Immature natural killer cell (primary cell): ENCODE data around the gene ERBB3. TPM values are rescaled to one million over a fixed set of nuclear protein-coding genes. Genes with fewer than 3 reads are reported as not detected.

ENCODE experiments used
- DNase-seq, 3 donors: peaks; one replicate each; pipeline ENCODE4 v3.0.0; 2022; ENCODE audit warnings: mixed read lengths in 1 of 3
- H3K27ac Mint-ChIP-seq, 6 donors: one replicate each; pipeline ENCODE4 v1.8.0; 2020; ENCODE audit warnings: mixed read lengths in 6 of 6, mild to moderate bottlenecking in 5 of 6, inconsistent platforms in 4 of 6, moderate library complexity in 3 of 6
- H3K27me3 Mint-ChIP-seq, 3 donors: one replicate each; pipeline ENCODE4 v1.8.0; 2020 to 2021; ENCODE audit warnings: low read depth in 3 of 3, mild to moderate bottlenecking in 3 of 3, mixed read lengths in 3 of 3, moderate library complexity in 3 of 3, inconsistent platforms in 1 of 3
- H3K36me3 Mint-ChIP-seq, 3 donors: one replicate each; pipeline ENCODE4 v1.8.0; 2020; ENCODE audit warnings: mixed read lengths in 3 of 3, inconsistent platforms in 2 of 3, mild to moderate bottlenecking in 2 of 3
- H3K4me1 Mint-ChIP-seq, 2 donors: one replicate each; pipeline ENCODE4 v1.8.0; 2020; ENCODE audit warnings: inconsistent platforms in 2 of 2, mild to moderate bottlenecking in 2 of 2, mixed read lengths in 2 of 2, moderate library complexity in 1 of 2
- H3K4me3 Mint-ChIP-seq, 5 donors: one replicate each; pipeline ENCODE4 v1.8.0; 2020; ENCODE audit warnings: mild to moderate bottlenecking in 5 of 5, mixed read lengths in 5 of 5, inconsistent platforms in 3 of 5, moderate library complexity in 3 of 5
- H3K9me3 Mint-ChIP-seq, 6 donors: one replicate each; pipeline ENCODE4 v1.8.0; 2020; ENCODE audit warnings: mild to moderate bottlenecking in 6 of 6, mixed read lengths in 6 of 6, inconsistent platforms in 4 of 6, moderate library complexity in 3 of 6
- polyA plus RNA-seq, 3 donors: library from polyadenylated mRNA; unstranded; fragments of 300-500 nt; fragmentation: Illumina TruSeq; gene quantifications; one replicate each; pipeline ENCODE4 v1.2.3, GENCODE V29; 2021

The ERBB3 gene
- polyA plus RNA-seq, 3 donors from 2014 or later, result not detected

- peaks cover 47 to 52% of the 10 kb centered on the region in 2 donors for H3K4me1 Mint-ChIP-seq
- H3K27me3 Mint-ChIP-seq, result peaks cover 10 to 17% (median 10%) of the 10 kb centered on the region in 3 donors
- no peak for DNase-seq
- no peaks in the 10 kb centered on the region for H3K9me3 Mint-ChIP-seq
- H3K27ac Mint-ChIP-seq, result peak overlapping the region in 1 of 6 donors; percentile 48
- no peak overlapping the region for H3K4me3 Mint-ChIP-seq
- H3K36me3 Mint-ChIP-seq, result peaks cover 3 to 8% (median 6%) of the 10 kb centered on the region in 3 donors
These were observed 41.4 kb downstream of the ERBB3 start for GRCh38 chr12:56121204-56121870.

- peak overlapping the region in 2 of 6 donors; percentile 1 to 56 for H3K27ac Mint-ChIP-seq
- H3K4me1 Mint-ChIP-seq, result peaks cover 48 to 52% of the 10 kb centered on the region in 2 donors
- peaks cover 7 to 17% (median 8%) of the 10 kb centered on the region in 3 donors for H3K27me3 Mint-ChIP-seq
These were observed 42.7 kb downstream of the ERBB3 start for GRCh38 chr12:56122637-56123036.

GRCh38 chr12:56124133-56124532, 44.2 kb downstream of the ERBB3 start:
- Mint-ChIP-seq H3K9me3 (no peaks in the 10 kb centered on the region), H3K27me3 (peaks cover 5 to 21% (median 8%) of the 10 kb centered on the region in 3 donors), H3K4me3 (peak overlapping the region in 1 of 5 donors; percentile 2), H3K36me3 (no peaks in the 10 kb centered on the region), H3K27ac (peak overlapping the region in 3 of 6 donors; percentile 2 to 24 (median 18)), H3K4me1 (peaks cover 38 to 43% of the 10 kb centered on the region in 2 donors)
- no peak for DNase-seq

More at GRCh38 chr12:56122637-56123036, 42.7 kb downstream of the ERBB3 start:
- Mint-ChIP-seq H3K9me3 (no peaks in the 10 kb centered on the region), H3K36me3 (peaks cover 2 to 3% (median 3%) of the 10 kb centered on the region in 3 donors), H3K4me3 (no peak overlapping the region)
- no peak for DNase-seq

GRCh38 chr12:56126732-56127239, 46.8 kb downstream of the ERBB3 start:
- no peak for DNase-seq
- Mint-ChIP-seq H3K27me3 (peaks cover 7 to 21% (median 10%) of the 10 kb centered on the region in 3 donors), H3K27ac (peak overlapping the region; percentile 94 to 98 (median 97)), H3K9me3 (no peaks in the 10 kb centered on the region), H3K4me3 (peak overlapping the region; percentile 50 to 99 (median 97)), H3K4me1 (peaks cover 51 to 61% of the 10 kb centered on the region in 2 donors), H3K36me3 (peaks cover 13 to 20% (median 13%) of the 10 kb centered on the region in 3 donors)

GRCh38 chr12:56127485-56127887, 47.5 kb downstream of the ERBB3 start:
- Mint-ChIP-seq H3K36me3 (peaks cover 19 to 27% (median 20%) of the 10 kb centered on the region in 3 donors), H3K4me1 (peaks cover 55 to 68% of the 10 kb centered on the region in 2 donors), H3K9me3 (no peaks in the 10 kb centered on the region), H3K27me3 (peaks cover 7 to 21% (median 10%) of the 10 kb centered on the region in 3 donors), H3K27ac (peak overlapping the region; percentile 94 to 98 (median 97)), H3K4me3 (peak overlapping the region; percentile 93 to 99 (median 98))
- DNase-seq, result no peak

GRCh38 chr12:56127888-56128669, 48.1 kb downstream of the ERBB3 start, which contains the start of gene ESYT1:
ESYT1 (plus strand) TSS chr12:56128267; CDS start chr12:56128320, 53 bp downstream.
- peaks cover 7 to 21% (median 10%) of the 10 kb centered on the region in 3 donors for H3K27me3 Mint-ChIP-seq

GRCh38 chr12:56128670-56129205, 48.8 kb downstream of the ERBB3 start:
- Mint-ChIP-seq H3K36me3 (peaks cover 21 to 36% (median 25%) of the 10 kb centered on the region in 3 donors), H3K4me1 (peaks cover 57 to 67% of the 10 kb centered on the region in 2 donors), H3K27ac (peak overlapping the region; percentile 94 to 98 (median 97)), H3K9me3 (no peaks in the 10 kb centered on the region), H3K27me3 (peaks cover 10 to 21% (median 11%) of the 10 kb centered on the region in 3 donors), H3K4me3 (peak overlapping the region; percentile 93 to 99 (median 98))
- DNase-seq, result no peak

More at GRCh38 chr12:56127888-56128669, 48.1 kb downstream of the ERBB3 start, which contains the start of gene ESYT1:
- Mint-ChIP-seq H3K4me3 (peak within 1 kb of the TSS; percentile 93 to 99 (median 98)), H3K9me3 (no peaks in the 10 kb centered on the region), H3K4me1 (peaks cover 55 to 69% of the 10 kb centered on the region in 2 donors), H3K36me3 (peaks cover 21 to 30% (median 21%) of the 10 kb centered on the region in 3 donors), H3K27ac (peak within 1 kb of the TSS; percentile 94 to 98 (median 97))
- DNase-seq, result peak; percentile 98 to 99 (median 99)

GRCh38 chr12:56129206-56129941, 49.4 kb downstream of the ERBB3 start:
- Mint-ChIP-seq H3K4me1 (peaks cover 57 to 60% of the 10 kb centered on the region in 2 donors), H3K4me3 (peak overlapping the region; percentile 93 to 99 (median 98)), H3K36me3 (peaks cover 21 to 43% (median 29%) of the 10 kb centered on the region in 3 donors), H3K27me3 (peaks cover 10 to 21% (median 11%) of the 10 kb centered on the region in 3 donors), H3K9me3 (no peaks in the 10 kb centered on the region), H3K27ac (peak overlapping the region; percentile 94 to 98 (median 97))
- DNase-seq, result peak; percentile 84 to 87 (median 85)

- peak overlapping the region; percentile 94 to 98 (median 97) for H3K27ac Mint-ChIP-seq
- peaks cover 55 to 59% of the 10 kb centered on the region in 2 donors for H3K4me1 Mint-ChIP-seq
- peaks cover 10 to 21% (median 11%) of the 10 kb centered on the region in 3 donors for H3K27me3 Mint-ChIP-seq
- DNase-seq, result no peak
- H3K36me3 Mint-ChIP-seq, result peaks cover 21 to 45% (median 29%) of the 10 kb centered on the region in 3 donors
- peak overlapping the region; percentile 93 to 99 (median 98) for H3K4me3 Mint-ChIP-seq
- no peaks in the 10 kb centered on the region for H3K9me3 Mint-ChIP-seq
These were observed 50.1 kb downstream of the ERBB3 start for GRCh38 chr12:56129942-56130495.

- Mint-ChIP-seq H3K36me3 (peaks cover 25 to 45% (median 30%) of the 10 kb centered on the region in 3 donors), H3K4me1 (peaks cover 50 to 58% of the 10 kb centered on the region in 2 donors), H3K9me3 (no peaks in the 10 kb centered on the region), H3K27ac (peak overlapping the region; percentile 94 to 98 (median 97)), H3K27me3 (peaks cover 10 to 21% (median 11%) of the 10 kb centered on the region in 3 donors), H3K4me3 (peak overlapping the region; percentile 52 to 98 (median 97))
- no peak for DNase-seq
These were observed 50.9 kb downstream of the ERBB3 start for GRCh38 chr12:56130876-56131275.

GRCh38 chr12:56134897-56135296, 54.9 kb downstream of the ERBB3 start:
- Mint-ChIP-seq H3K4me3 (no peak overlapping the region), H3K9me3 (no peaks in the 10 kb centered on the region), H3K27me3 (peaks cover 0 to 4% (median 2%) of the 10 kb centered on the region in 3 donors), H3K27ac (peak overlapping the region in 1 of 6 donors; percentile 46), H3K4me1 (peaks cover 28 to 38% of the 10 kb centered on the region in 2 donors), H3K36me3 (peaks cover 49 to 77% (median 52%) of the 10 kb centered on the region in 3 donors)
- DNase-seq, result no peak
